Right atrium auricular region (tissue), 2 donors: ENCODE data around the gene MPPED2. TPM values are rescaled to one million over a fixed set of nuclear protein-coding genes. Genes with fewer than 3 reads are reported as not detected.

Source experiments
- DNase-seq: peaks from one replicate; pipeline ENCODE4 v3.0.0-alpha.2; 2019; ENCODE audit warnings: low spot score
- H3K27ac ChIP-seq, 2 donors: fragments of 200-600 bp; sonication (generic); 1 replicate in 1 of 2; 2 replicates in 1 of 2; pipeline ENCODE4 v1.5.1; 2016 to 2019
- H3K27me3 ChIP-seq, 2 donors: fragments of 200-600 bp; sonication (generic); one replicate each; pipeline versions ENCODE4 v1.5.1 to v1.6.0; 2017 to 2019
- H3K36me3 ChIP-seq: fragments of 200-600 bp; sonication (generic); one replicate; pipeline ENCODE4 v1.5.1; 2016
- H3K4me1 ChIP-seq, 2 donors: fragments of 200-600 bp; sonication (generic); one replicate each; pipeline versions ENCODE4 v1.5.1 to v1.6.0; 2017 to 2019
- H3K4me3 ChIP-seq, 2 donors: fragments of 200-600 bp; sonication (generic); 1 replicate in 1 of 2; 2 replicates in 1 of 2; pipeline ENCODE4 v1.5.1; 2017 to 2019; ENCODE audit warnings: mild to moderate bottlenecking in 1 of 2, moderate library complexity in 1 of 2
- H3K9me3 ChIP-seq, 2 donors: fragments of 200-600 bp; sonication (generic); one replicate each; pipeline ENCODE4 v1.5.1; 2019
- total RNA-seq, 2 donors: library from RNA; depleted of rRNA; stranded (reverse); fragments of >200 nt; gene quantifications; one replicate each; pipeline ENCODE4 v1.1.0, GENCODE V29; 2016
- TF ChIP-seq, protein P1 (sequence below), 2 donors: fragments of 200-600 bp; sonication (generic); IDR thresholded peaks; one replicate each; pipeline ENCODE4 v1.5.1; 2019; ENCODE audit warnings: antibody characterized with exemption in 2 of 2

The MPPED2 gene
- total RNA-seq, 2 donors from 2014 or later = 1.1 to 1.6 TPM

DNA sequence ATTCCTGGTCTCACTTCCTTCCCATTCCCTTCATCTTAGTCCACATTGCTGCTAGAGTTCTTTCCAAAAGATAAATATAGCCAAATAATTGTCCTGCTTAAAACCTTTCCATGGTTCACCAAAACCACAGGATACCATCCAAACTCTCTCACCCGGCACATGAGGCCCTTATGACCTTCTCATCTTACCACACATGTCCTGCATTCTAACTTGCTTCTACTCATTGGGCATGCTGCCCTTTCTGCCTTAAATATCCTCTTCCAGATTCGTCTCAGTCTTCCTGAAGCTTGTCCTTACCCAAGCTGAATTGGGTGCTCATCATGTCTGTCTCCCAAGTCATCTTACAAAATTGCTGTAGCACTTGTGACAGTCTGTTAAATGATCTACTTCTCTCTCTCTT lies 114.9 kb downstream of the MPPED2 start:
- H3K9me3 ChIP-seq = no peaks in the 10 kb centered on the region
- no peak for DNase-seq
- no peaks in the 10 kb centered on the region for H3K36me3 ChIP-seq
- no peak overlapping the region for H3K27ac ChIP-seq
- peaks cover 0 to 11% of the 10 kb centered on the region in 2 donors for H3K4me1 ChIP-seq
- TF ChIP-seq, protein P1, sequence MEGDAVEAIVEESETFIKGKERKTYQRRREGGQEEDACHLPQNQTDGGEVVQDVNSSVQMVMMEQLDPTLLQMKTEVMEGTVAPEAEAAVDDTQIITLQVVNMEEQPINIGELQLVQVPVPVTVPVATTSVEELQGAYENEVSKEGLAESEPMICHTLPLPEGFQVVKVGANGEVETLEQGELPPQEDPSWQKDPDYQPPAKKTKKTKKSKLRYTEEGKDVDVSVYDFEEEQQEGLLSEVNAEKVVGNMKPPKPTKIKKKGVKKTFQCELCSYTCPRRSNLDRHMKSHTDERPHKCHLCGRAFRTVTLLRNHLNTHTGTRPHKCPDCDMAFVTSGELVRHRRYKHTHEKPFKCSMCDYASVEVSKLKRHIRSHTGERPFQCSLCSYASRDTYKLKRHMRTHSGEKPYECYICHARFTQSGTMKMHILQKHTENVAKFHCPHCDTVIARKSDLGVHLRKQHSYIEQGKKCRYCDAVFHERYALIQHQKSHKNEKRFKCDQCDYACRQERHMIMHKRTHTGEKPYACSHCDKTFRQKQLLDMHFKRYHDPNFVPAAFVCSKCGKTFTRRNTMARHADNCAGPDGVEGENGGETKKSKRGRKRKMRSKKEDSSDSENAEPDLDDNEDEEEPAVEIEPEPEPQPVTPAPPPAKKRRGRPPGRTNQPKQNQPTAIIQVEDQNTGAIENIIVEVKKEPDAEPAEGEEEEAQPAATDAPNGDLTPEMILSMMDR (IDR thresholded peaks at IDR 0.05) = no peak
- no peak overlapping the region for H3K4me3 ChIP-seq
- no peaks in the 10 kb centered on the region for H3K27me3 ChIP-seq

DNA sequence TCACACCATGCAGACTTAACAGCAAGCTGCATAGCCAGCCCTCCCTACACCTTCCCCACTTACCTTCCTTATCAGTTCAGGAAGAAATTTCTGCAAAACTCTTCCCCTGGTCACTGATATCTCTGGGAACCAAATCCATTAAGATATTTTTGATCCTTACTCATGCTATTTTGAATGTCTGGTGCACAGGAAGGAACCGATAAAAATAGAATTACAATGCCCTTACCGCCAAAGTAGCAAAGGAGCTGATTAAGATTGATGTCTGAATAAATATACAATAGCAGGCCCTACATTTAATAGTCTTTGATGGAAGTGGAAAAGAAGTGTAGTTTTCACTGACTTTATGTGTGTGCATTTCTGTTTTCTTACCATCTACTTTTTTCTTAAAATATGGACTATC lies 117.3 kb downstream of the MPPED2 start:
- H3K27me3 ChIP-seq = no peaks in the 10 kb centered on the region
- peaks cover 0 to 14% of the 10 kb centered on the region in 2 donors for H3K4me1 ChIP-seq
- no peak overlapping the region for H3K27ac ChIP-seq
- H3K9me3 ChIP-seq = no peaks in the 10 kb centered on the region
- no peaks in the 10 kb centered on the region for H3K36me3 ChIP-seq
- H3K4me3 ChIP-seq = no peak overlapping the region
- TF ChIP-seq, protein P1 (IDR thresholded peaks at IDR 0.05) = no peak
- DNase-seq = no peak

DNA sequence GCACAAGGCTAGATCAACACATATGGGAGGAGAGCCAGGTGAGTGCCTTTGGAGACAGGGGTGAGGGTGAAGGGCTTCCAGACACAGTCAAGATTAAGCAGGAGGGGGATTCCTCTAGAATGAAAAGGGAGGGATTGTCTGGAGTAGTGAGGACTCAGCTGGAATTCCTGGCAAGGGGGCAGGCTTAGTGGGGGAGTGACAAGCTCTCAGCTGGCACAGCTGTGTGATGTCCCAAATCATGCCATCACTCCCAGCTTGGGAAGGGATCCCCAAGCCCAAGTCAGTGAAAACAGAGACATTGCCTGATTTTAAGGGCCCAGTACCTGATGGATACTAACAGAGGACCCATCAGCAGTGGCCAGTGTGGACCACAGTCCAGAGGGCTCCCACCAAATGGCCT lies 119.0 kb downstream of the MPPED2 start:
- Histone ChIP-seq H3K4me1 (peaks cover 0 to 14% of the 10 kb centered on the region in 2 donors), H3K9me3 (no peaks in the 10 kb centered on the region), H3K36me3 (no peaks in the 10 kb centered on the region), H3K4me3 (no peak overlapping the region), H3K27me3 (no peaks in the 10 kb centered on the region), H3K27ac (no peak overlapping the region)
- no peak for DNase-seq
- TF ChIP-seq, protein P1 (IDR thresholded peaks at IDR 0.05) = no peak

DNA sequence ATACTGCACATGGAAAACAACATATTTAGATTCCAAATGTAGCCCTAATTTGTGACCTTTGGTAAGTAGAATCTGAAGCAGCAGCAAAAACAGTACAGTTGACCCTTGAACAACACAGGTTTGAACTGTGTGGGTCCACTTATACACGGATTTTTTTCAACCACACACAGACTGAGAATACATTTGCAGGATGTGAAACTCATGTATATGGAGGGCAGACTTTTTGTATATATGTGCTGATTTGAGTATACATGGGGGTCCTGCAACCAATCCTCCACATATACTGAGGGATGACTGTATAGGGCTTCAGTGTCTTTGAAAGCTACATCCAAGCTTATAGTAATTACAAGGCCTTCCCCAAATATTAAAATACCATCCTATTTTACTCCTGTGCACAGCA lies 120.5 kb downstream of the MPPED2 start:
- no peaks in the 10 kb centered on the region for H3K9me3 ChIP-seq
- no peaks in the 10 kb centered on the region for H3K36me3 ChIP-seq
- H3K4me1 ChIP-seq = peaks cover 0 to 14% of the 10 kb centered on the region in 2 donors
- no peak overlapping the region for H3K4me3 ChIP-seq
- no peak for DNase-seq
- H3K27me3 ChIP-seq = no peaks in the 10 kb centered on the region
- TF ChIP-seq, protein P1 (IDR thresholded peaks at IDR 0.05) = no peak
- H3K27ac ChIP-seq = no peak overlapping the region

DNA sequence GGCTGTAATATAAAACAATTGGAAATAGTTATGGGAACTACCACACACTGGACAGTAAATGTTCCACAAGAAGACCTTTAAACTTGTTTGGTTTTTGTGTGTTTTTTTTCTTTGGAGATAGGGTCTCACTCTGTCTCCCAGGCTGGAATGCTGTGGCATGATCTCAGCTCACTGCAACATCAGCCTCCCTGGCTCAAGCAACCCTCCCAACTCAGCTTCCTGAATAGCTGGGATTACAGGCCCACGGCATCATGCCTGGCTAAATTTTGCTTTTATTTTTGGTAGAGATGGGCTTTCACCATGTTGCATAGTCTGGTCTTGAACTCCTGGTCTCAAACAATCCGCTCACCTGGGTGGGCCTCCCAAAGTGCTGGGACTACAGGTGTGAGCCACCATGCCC lies 121.0 kb downstream of the MPPED2 start:
- Histone ChIP-seq H3K4me1 (peaks cover 0 to 14% of the 10 kb centered on the region in 2 donors), H3K27me3 (no peaks in the 10 kb centered on the region), H3K4me3 (no peak overlapping the region), H3K36me3 (no peaks in the 10 kb centered on the region), H3K27ac (no peak overlapping the region), H3K9me3 (no peaks in the 10 kb centered on the region)
- TF ChIP-seq, protein P1 (IDR thresholded peaks at IDR 0.05) = no peak
- no peak for DNase-seq

DNA sequence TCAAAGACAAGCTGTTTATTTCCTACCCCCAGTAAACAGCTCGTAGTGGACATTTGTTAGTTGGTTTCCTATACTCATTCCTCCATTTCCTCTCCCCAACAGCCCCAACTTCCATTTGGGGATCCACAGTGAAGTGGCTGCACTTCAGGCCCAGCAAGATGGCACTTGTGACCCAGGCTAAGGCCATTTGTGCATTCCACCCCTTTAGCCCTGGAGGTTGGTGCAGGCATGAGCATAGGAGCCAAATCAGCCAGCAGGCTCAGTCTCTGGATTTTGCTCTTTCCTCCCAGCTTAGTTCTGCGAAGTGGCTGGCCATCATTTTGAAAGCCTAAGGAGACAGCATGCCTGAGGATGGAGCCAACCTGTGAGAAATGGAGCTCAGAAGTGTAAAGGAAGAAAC lies 122.9 kb downstream of the MPPED2 start:
- no peaks in the 10 kb centered on the region for H3K9me3 ChIP-seq
- no peak overlapping the region for H3K4me3 ChIP-seq
- H3K27ac ChIP-seq = no peak overlapping the region
- no peak for DNase-seq
- H3K4me1 ChIP-seq = peaks cover 0 to 4% of the 10 kb centered on the region in 2 donors
- TF ChIP-seq, protein P1 (IDR thresholded peaks at IDR 0.05) = no peak
- H3K27me3 ChIP-seq = no peaks in the 10 kb centered on the region
- no peaks in the 10 kb centered on the region for H3K36me3 ChIP-seq
